T47D (cell line): Measurements from ENCODE around the gene DNAH17.

Experiments used
- DNase-seq, 2 experiments: peaks; one replicate each; pipeline versions ENCODE4 v3.0.0 to v3.0.0-alpha.2; 2011 to 2012; ENCODE audit warnings: low read depth in 1 of 2, low spot score in 1 of 2
- JUND ChIP-seq: IDR thresholded peaks from 2 replicates; pipeline ENCODE4 v1.6.1; 2012; ENCODE audit warnings: low read depth
- in situ Hi-C: cut with HindIII; loops from 2 replicates; pipeline ENCODE4 v1.10.0; 2016; ENCODE audit warnings: low sequenced_read_pairs, low pct_unique_long_range_greater_than_20kb

DNAH17 gene

GRCh38 chr17:78407387-78408000, 169.7 kb downstream of the DNAH17 start:
- TF ChIP-seq JUND = no peak
- DNase-seq = no peak
- in situ Hi-C loops = no loop called here

GRCh38 chr17:78406920-78407319, 170.3 kb downstream of the DNAH17 start:
- in situ Hi-C loops = no loop called here
- TF ChIP-seq JUND = no peak
- DNase-seq = no peak

DNA sequence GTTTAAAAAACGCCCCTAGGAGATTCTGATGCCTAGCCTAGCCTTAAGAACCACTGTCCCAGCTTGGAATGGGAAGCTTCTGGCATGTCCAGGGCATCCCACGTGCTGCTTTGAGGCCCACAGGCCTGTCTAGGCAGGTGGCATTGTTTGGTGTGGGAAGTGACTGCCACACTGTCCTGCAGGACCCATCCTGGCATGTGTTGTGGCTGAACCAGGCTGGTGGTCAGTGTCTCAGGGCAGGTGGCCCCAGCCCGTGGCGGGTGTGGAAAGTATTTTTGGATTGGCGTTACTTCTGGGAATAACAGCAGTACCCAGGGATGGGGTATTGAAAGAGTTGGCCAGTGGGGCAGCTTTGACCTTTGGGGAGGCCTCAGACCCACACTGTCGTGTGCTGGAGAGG, 170.8 kb downstream of the DNAH17 start:
- in situ Hi-C loops = no loop called here
- no peak for TF ChIP-seq JUND

GRCh38 chr17:78403822-78404221, 173.4 kb downstream of the DNAH17 start:
- in situ Hi-C loops = no loop called here
- DNase-seq = no peak
- TF ChIP-seq JUND = no peak

More for the DNA sequence above, 170.8 kb downstream of the DNAH17 start:
- DNase-seq = no peak

GRCh38 chr17:78401891-78402290, 175.3 kb downstream of the DNAH17 start:
- no peak for TF ChIP-seq JUND
- in situ Hi-C loops = no loop called here
- no peak for DNase-seq

- DNase-seq = no peak
- in situ Hi-C loops = no loop called here
- no peak for TF ChIP-seq JUND
Observed at GRCh38 chr17:78401246-78401645, 175.9 kb downstream of the DNAH17 start.

DNA sequence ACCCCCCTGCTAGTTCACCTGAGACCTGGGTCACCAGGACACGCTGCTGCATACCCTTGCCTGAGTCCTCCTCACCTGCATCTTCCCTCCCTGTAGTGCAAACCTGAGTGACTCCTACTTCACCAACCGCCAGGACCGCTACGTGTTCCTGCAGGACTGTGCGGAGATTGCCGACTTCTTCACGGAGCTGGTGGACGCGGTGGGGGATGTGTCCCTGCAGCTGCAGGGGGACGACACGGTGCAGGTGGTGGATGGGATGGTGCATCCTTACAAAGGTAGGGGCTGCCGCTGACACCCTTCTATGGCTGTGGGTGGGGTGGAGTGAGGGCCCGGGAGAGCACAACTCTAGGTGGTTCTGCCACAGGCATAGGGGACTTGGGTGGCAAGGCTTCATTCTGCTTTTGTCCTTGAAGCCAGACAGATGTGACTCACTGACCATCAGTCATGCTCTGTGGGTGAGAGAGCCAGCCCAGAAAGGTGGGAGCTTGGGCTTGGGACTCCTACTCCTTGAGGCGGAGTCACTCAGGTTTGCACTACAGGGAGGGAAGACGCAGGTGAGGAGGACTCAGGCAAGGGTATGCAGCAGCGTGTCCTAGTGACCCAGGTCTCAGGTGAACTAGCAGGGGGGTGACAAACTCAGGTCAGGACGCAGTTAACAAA, 176.5 kb downstream of the DNAH17 start:
- in situ Hi-C loops = no loop called here
- TF ChIP-seq JUND = no peak
- DNase-seq = no peak

DNA sequence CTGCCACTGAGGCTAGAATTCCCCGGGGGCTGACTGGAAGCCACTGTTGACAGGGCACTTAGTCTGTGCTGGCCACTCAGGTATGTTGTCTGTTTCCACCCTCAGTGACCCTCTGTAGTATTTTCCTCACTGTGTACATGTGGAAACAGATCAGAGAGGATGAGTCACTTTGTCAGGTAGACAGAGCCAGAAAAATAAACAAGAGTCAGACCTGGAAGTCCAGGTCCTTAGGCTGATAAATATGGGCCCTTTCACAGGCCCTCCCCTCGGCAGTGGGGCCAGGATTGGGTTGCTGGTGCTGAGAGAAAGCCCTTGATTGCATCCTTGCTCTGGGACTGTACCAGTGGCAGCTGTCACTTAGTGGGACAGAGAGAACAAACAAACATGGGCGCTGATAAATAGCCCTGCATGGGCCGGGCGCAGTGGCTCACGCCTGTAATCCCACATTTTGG, 177.5 kb downstream of the DNAH17 start:
- in situ Hi-C loops = no loop called here
- no peak for TF ChIP-seq JUND
- DNase-seq = no peak

DNA sequence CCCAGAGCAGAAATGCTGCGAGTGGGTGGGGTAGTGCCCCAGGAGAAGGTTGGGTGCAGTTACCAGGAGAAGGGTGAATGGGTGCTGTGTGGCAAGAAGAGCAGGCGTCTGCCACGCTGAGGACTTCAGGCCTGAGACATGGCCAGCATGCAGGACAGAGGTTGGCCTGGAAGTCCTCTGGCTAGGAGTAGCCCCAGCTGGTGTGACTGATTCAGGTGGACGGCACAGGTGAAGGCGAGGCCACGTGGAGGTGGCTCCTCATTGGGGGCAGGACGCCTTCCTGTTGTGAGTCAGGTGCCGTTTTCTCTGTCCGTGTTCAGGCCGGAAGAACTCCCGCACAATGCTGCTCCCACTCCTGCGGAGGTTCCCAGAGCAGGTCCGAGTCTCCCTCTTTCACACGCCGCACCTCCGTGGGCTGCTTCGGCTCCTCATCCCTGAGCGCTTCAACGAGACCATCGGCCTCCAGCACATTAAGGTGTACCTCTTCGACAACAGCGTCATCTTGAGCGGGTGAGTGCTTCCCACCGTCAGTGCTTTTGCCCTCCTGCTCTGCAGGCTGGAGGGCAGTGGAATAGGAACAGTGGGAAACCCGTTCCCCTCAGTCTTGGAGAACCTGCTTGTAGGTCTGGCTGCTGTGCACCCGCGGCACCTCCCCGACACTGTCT, 178.0 kb downstream of the DNAH17 start:
- in situ Hi-C loops = no loop called here
- no peak for TF ChIP-seq JUND
- DNase-seq = no peak

GRCh38 chr17:78398390-78398789, 178.8 kb downstream of the DNAH17 start:
- no peak for TF ChIP-seq JUND
- DNase-seq = no peak
- in situ Hi-C loops = no loop called here

GRCh38 chr17:78397681-78398101, 179.5 kb downstream of the DNAH17 start:
- no peak for TF ChIP-seq JUND
- peak; percentile 55 to 67 for DNase-seq
- in situ Hi-C loops = no loop called here

DNA sequence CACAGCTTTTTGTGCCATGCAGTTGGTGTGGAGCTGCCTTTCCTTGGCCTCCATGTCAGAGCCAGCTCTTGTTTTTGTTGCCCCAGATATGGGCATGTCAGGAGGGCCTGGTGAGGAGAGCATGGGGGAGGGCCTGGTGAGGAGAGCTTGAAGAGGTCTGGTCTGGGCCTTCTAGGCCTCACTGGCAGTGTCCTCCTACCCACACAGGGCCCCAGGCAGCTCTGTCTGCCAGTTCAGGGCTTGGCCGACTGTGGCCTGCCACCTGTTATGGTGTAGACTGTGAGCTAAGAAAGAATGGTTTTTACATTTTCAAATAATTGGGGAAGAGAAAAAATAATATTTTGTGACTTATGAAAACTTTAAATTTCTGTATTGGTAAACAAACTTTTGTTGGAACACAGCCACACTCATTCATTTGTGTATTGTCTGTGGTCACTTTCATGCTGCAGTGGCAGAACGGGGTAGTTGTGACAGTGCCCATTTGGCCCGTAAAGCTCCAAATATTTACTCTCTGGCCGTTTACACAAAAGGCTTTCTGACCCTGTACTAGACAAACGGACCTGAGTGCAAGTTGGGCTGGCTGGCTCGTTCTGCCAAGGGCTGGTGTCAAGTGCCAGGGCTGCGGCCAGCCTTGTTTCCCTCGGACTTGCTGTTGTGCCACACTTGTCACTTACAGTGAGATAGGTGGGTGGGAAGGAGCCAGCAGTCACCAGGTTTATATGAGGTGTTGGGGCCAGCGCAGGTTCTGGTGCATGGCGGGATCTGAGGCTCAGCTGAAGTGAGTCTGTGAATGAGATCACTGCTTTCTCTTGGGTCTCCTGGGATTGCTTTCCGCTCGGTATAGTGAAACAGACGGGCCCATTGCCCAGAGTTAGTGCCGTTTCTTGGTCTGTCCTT, 180.5 kb downstream of the DNAH17 start:
- DNase-seq = peak; percentile 44 to 86
- TF ChIP-seq JUND = no peak
- in situ Hi-C loops = no loop called here

DNA sequence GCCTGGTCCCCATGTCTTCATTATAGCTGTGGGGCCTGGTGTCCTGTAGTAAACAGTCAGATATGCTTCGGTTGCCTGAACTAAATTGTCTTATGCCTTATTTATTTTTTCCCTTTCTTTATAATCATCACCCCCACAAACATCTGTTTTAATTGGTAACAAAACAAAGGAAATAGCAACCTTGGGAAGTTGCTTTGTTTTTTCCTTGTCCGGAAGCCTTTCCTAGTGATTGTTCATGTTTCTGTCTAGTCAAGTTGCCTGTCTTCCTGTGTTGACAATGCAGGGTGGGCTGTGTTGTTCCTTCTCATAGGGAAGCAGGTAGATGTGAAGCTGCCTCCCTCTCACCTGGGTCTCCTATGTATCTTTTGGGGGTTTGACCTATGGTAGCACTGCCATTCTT, 182.0 kb downstream of the DNAH17 start:
- TF ChIP-seq JUND = no peak
- DNase-seq = no peak
- in situ Hi-C loops = no loop called here
